Activated T-cell treated with anti-CD3 and anti-CD28 coated beads, Interleukin-2, amount 50 U/mL, for 4 hours (primary cell): ENCODE data around the gene LRRC37A3. TPM values are rescaled to one million over a fixed set of nuclear protein-coding genes. Genes with fewer than 3 reads are reported as not detected.
A peak's percentile ranks its signal among the peaks of the same experiment; 100 is the strongest.
"Not testable (repeated sequence)": the region's sequence is repeated elsewhere in the genome, so short reads cannot be mapped to it uniquely, and the experiment has no call there.

ENCODE experiments used
- ATAC-seq, 2 donors: fragments of 200-7000 bp; cut with Tn5 transposase; one replicate each; pipeline ENCODE4 v1.10.0; 2021
- DNase-seq: peaks from one replicate; pipeline ENCODE4 v3.0.0-alpha.2; 2020
- H3K27me3 Mint-ChIP-seq: one replicate; pipeline ENCODE4 v1.8.0; 2021; ENCODE audit warnings: low read depth, mixed read lengths
- H3K36me3 Mint-ChIP-seq: one replicate; pipeline ENCODE4 v1.8.0; 2022; ENCODE audit warnings: mixed read lengths; ENCODE audit not compliant: insufficient read depth
- H3K4me1 Mint-ChIP-seq: one replicate; pipeline ENCODE4 v1.8.0; 2021; ENCODE audit warnings: low read depth, mixed read lengths
- H3K4me3 Mint-ChIP-seq: one replicate; pipeline ENCODE4 v1.8.0; 2021; ENCODE audit warnings: mild to moderate bottlenecking, moderate library complexity, mixed read lengths
- H3K9me3 Mint-ChIP-seq: one replicate; pipeline ENCODE4 v1.8.0; 2021; ENCODE audit warnings: mixed read lengths
- total RNA-seq, 3 donors: library from RNA; stranded (reverse); gene quantifications; one replicate each; pipeline ENCODE4 v1.2.1, GENCODE V29; 2021

LRRC37A3 gene
- total RNA-seq, 3 donors from 2014 or later: 1.9 to 3.0 (median 2.9) TPM

DNA sequence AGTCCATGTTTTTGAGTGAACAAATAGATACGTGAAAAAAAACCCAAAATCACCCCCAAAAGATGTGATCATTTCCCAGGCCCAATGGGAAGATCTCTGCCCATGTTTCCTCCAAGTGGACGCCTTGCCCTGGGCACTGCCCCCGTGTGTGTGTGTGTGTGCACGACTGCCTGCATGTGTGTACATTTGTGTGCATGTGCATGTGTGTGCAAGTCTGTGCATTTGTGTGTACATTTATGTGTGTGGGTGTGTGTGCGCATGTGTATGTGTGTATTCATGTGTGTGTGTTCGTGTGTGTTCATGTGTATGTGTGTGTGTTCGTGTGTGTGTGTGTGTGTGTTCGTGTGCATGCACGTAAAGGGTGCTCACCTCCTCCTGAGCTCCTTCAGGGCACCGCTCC is 16.8 kb upstream of the LRRC37A3 start:
- H3K36me3 Mint-ChIP-seq: no peaks in the 10 kb centered on the region
- no peak overlapping the region for H3K4me3 Mint-ChIP-seq
- H3K4me1 Mint-ChIP-seq: no peaks in the 10 kb centered on the region
- DNase-seq (no peak), ATAC-seq (no peak)
- H3K9me3 Mint-ChIP-seq: no peaks in the 10 kb centered on the region
- H3K27me3 Mint-ChIP-seq: no peaks in the 10 kb centered on the region

DNA sequence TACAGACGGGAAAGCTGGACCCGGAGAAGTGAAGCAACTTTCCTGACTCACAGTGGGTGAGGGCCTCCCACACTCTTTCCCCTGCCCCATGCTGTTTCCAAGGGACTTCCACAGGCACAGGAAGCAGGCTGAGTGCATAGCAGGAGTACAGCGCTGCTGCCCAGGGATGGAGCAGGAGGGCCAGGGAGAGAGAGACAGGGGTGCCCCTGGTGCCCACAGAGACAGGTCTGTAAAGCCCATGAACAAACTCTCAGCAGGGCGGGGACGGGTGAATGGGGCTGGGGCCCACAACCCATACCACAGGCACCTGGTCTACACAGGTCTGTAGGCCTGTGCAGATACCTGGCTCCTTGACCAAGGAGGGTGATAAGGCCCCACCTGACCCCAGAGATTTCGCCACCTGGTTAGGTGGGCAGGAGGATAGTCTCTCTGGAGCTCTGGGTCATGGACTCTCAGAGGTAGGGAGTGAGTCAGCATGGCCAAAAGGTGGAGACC is 15.1 kb upstream of the LRRC37A3 start:
- not testable (repeated sequence) for H3K36me3 Mint-ChIP-seq, ATAC-seq, H3K4me3 Mint-ChIP-seq, DNase-seq, H3K9me3 Mint-ChIP-seq, H3K27me3 Mint-ChIP-seq
- H3K4me1 Mint-ChIP-seq: peaks cover 15% of the 10 kb centered on the region

DNA sequence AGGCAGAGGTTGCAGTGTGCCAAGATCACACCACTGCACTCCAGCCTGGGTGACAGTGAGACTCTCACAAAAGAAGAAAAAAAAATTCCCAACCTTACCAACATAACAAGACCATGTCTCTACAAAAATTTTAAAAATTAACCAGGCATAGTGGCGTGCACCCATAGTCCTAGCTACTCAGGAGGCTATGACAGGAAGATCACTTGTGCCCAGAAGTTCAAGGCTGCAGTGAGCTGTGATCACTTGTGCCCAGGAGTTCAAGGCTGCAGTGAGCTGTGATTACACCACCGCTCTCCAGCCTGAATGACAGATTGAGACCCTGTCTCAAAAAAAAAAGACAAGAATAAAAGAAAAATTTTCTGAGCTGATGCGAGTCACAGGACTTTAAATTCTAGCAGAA is 13.6 kb upstream of the LRRC37A3 start:
- H3K36me3 Mint-ChIP-seq, H3K4me3 Mint-ChIP-seq, DNase-seq, H3K9me3 Mint-ChIP-seq, H3K27me3 Mint-ChIP-seq, ATAC-seq: not testable (repeated sequence)
- peaks cover 20% of the 10 kb centered on the region for H3K4me1 Mint-ChIP-seq

DNA sequence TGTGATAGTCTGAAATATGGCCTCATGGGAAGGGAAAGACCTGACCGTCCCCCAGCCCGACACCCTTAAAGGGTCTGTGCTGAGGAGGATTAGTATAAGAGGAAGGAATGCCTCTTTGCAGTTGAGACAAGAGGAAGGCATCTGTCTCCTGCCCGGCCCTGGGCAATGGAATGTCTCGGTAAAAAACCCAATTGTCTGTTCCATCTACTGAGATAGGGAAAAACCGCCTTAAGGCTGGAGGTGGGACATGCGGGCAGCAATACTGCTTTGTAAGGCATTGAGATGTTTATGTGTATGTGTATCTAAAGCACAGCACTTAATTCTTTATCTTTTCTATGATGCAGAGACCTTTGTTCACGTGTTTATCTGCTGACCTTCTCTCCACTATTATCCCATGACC is 11.1 kb upstream of the LRRC37A3 start:
- not testable (repeated sequence) for ATAC-seq

DNA sequence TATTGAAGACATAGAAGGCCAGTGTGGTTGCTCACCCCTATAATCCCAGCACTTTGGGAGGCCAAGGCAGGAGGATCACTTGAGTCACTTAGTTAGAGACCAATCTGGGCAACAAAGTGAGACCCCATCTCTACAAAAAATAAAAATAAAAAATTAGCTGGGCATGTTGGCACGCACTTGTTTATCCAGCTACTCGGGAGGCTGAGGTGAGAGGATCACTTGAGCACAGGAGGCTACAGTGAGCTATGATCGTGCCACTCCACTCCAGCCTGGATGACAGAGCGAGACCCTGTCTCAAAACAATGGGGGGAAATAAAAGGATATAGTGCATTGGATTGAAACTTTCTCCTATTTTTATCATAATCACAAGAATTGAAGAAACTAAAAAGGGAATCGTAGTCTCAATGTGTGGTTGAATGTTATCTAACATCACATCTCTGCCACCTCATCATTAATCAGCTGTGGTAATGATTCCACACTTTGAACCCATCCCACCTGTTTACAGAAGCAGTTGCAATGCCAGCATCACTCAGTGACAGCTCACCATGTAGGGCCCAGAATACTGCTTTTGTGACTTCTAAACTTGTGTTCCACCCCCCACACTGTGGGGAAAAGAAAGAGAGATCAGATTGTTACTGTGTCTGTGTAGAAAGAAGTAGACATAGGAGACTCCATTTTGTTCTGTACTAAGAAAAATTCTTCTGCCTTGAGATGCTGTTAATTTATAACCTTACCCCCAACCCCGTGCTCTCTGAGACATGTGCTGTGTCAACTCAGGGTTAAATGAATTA is 10.3 kb upstream of the LRRC37A3 start:
- not testable (repeated sequence) for H3K36me3 Mint-ChIP-seq, H3K9me3 Mint-ChIP-seq, H3K27me3 Mint-ChIP-seq, H3K4me3 Mint-ChIP-seq
- H3K4me1 Mint-ChIP-seq: peaks cover 28% of the 10 kb centered on the region
- ATAC-seq: peak; percentile 98 to 99
- peak; percentile 36 for DNase-seq

More for the DNA sequence above, 11.1 kb upstream of the LRRC37A3 start:
- H3K27me3 Mint-ChIP-seq, H3K36me3 Mint-ChIP-seq, H3K9me3 Mint-ChIP-seq, DNase-seq, H3K4me3 Mint-ChIP-seq: not testable (repeated sequence)
- peaks cover 28% of the 10 kb centered on the region for H3K4me1 Mint-ChIP-seq

DNA sequence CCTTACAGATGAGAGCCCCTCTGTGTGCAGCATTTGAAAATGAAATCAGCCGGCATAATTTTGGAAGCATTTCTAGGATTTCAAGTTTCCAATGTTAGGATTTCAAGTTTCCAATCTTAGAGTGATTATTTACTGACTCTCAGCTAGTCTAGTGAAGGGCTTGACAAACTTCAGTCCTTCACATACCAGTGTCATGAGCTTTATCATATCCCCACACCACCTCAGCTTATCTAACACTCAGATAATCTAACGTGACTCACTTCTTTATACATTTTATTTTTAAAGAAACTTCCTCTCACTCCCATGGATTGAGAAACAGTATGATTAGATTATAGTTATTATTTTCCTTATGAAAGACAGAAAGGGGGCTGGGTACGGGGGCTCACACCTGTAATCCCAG is 9.4 kb upstream of the LRRC37A3 start:
- not testable (repeated sequence) for H3K27me3 Mint-ChIP-seq, ATAC-seq, DNase-seq

DNA sequence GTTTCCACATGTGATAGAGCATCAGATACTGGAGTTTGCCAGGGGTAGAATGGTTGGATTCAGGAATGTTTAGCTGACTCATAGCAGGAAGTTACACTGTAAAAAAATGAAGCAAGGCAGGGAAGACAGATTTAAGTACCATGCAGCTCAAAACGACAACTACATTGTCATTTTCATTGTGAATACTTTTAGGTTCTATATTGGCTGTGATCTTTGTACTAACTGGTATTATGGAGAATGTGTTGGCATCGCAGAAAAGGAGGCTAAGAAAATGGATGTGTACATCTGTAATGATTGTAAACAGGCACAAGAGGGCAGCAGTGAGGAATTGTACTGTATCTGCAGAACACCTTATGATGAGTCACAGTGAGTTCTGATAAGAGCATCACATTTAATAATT is 8.2 kb upstream of the LRRC37A3 start:
- not testable (repeated sequence) for H3K36me3 Mint-ChIP-seq, H3K4me3 Mint-ChIP-seq
- peaks cover 28% of the 10 kb centered on the region for H3K4me1 Mint-ChIP-seq

More for the DNA sequence above, 9.4 kb upstream of the LRRC37A3 start:
- H3K9me3 Mint-ChIP-seq, H3K4me3 Mint-ChIP-seq, H3K36me3 Mint-ChIP-seq: not testable (repeated sequence)
- peaks cover 28% of the 10 kb centered on the region for H3K4me1 Mint-ChIP-seq

DNA sequence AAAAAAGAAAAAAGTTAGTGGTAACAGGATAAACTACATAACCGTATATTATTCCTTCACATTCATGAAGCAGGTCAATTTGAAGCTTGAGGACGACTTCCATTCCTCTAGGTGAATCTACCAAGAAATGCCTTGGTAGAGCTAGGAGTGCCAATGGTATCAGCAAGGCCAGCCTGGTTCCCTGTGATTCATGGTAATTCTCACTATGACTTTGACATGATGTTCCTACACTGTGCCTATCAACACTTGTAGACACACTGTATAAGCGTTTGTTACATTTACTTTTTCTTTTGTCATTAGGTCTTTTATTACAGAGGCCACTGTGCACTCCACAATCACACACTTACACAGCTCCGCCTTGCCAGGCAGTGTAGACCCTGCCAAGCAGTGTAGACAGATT is 7.2 kb upstream of the LRRC37A3 start:
- not testable (repeated sequence) for H3K36me3 Mint-ChIP-seq, H3K4me3 Mint-ChIP-seq, H3K27me3 Mint-ChIP-seq, H3K9me3 Mint-ChIP-seq, DNase-seq, ATAC-seq
- H3K4me1 Mint-ChIP-seq: peaks cover 28% of the 10 kb centered on the region

More for the DNA sequence above, 8.2 kb upstream of the LRRC37A3 start:
- H3K9me3 Mint-ChIP-seq, H3K27me3 Mint-ChIP-seq: not testable (repeated sequence)
- DNase-seq (peak; percentile 60), ATAC-seq (peak; percentile 44 to 58)

DNA sequence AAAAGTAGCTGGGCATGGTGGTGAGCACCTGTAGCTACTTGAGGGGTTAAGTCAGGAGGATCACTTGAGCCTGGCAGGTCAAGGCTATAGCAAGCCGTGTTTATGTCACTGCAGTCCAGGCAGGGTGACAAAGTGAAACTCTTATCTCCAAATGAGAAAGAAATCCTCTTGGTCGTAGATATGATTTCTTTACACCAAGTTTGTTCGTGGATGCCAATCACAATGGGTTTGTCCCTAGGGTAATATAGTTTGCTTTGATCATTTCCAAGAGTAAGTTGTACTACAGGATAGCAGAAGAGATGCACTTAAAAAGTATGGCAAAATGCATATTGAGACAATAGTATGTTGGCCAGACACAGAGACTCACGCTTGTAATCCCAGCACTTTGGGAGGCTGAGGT is 6.0 kb upstream of the LRRC37A3 start:
- H3K27me3 Mint-ChIP-seq, H3K4me3 Mint-ChIP-seq, H3K9me3 Mint-ChIP-seq, DNase-seq, H3K36me3 Mint-ChIP-seq, ATAC-seq: not testable (repeated sequence)
- H3K4me1 Mint-ChIP-seq: peaks cover 21% of the 10 kb centered on the region

DNA sequence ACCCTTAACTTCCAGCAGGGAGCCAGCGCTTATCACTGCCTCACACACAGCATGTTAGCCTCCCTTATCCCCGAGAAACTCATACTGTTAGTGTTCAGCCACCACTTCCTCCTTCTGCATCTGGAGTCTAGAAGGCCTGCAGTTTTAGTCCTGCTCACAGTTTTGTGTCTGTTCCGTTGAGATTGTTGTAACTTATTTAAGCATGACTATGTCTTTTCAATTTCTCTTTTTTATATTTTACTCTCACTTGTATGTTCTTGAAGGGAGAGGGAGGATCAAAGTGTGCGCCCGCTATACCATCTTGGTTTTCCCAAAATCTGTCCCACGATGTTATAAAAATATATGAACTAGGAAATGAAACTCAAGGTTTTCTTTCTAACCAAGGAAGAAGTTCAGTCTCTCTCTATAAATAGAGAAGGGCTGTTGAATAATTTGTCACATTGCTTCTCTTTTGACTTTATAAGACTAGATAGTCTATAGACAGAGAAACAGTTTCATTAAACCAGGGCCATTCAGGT is 3.8 kb upstream of the LRRC37A3 start:
- H3K4me3 Mint-ChIP-seq, H3K36me3 Mint-ChIP-seq, DNase-seq, H3K9me3 Mint-ChIP-seq, ATAC-seq, H3K27me3 Mint-ChIP-seq: not testable (repeated sequence)
- H3K4me1 Mint-ChIP-seq: peaks cover 14% of the 10 kb centered on the region

DNA sequence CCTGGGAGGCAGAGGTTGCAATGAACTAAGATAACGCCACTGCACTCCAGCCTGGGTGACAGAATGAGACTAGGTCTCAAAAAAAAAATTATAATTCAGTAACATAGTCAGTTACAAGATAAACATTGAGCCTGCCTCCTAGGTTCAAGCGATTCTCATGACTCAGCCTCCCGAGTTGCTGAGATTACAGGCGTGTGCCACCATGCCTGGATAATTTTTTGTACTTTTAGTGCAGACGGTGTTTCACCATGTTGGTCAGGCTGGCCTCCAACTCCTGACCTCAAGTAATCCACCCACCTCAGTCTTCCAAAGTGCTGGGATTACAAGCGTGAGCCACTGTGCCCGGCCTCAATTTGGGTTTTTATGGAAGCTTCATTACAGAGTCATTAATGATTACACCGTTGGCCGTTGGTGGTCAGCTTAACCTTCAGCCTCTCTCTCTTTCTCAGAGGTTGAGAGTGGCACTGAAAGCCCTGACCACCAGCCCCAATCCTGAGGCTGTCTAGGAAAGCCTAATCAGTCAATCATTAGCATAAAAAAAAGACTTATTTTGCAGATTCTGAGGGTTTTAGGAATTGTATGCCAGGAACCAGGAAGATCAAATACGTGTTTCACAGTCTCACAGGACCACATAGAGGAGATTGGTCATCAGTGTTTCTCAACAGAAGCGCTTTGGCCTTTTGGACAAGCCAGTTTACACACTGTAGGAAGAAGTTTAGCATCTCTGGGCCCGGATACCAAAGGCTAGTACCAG is 1.3 kb upstream of the LRRC37A3 start:
- Mint-ChIP-seq H3K9me3 (no peaks in the 10 kb centered on the region), H3K4me3 (peak overlapping the region; percentile 86), H3K4me1 (peaks cover 6% of the 10 kb centered on the region), H3K36me3 (no peaks in the 10 kb centered on the region), H3K27me3 (no peaks in the 10 kb centered on the region)
- no peak for ATAC-seq
- DNase-seq: no peak

DNA sequence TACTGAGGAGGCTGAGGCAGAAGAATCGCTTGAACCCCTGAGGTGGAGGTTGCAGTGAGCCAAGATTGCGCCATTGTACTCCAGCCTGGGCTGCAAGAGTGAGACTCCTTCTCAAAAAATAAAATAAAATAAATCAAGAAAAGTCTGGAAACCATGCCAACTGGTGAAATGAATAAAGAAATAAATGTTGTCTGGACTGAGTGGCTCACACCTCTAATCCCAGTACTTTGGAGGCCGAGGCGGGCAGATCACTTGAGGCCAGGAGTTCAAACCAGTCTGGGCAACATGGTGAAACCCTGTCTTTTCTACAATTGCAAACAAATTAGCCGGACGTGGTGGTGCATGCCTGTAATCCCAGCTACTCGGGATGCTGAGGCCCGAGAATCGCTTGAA is 744 bp upstream of the LRRC37A3 start:
- H3K36me3 Mint-ChIP-seq: peaks cover 2% of the 10 kb centered on the region
- H3K4me1 Mint-ChIP-seq: peaks cover 8% of the 10 kb centered on the region
- H3K9me3 Mint-ChIP-seq: no peaks in the 10 kb centered on the region
- no peak for ATAC-seq
- H3K27me3 Mint-ChIP-seq: no peaks in the 10 kb centered on the region
- DNase-seq: no peak
- H3K4me3 Mint-ChIP-seq: peak overlapping the region; percentile 86

DNA sequence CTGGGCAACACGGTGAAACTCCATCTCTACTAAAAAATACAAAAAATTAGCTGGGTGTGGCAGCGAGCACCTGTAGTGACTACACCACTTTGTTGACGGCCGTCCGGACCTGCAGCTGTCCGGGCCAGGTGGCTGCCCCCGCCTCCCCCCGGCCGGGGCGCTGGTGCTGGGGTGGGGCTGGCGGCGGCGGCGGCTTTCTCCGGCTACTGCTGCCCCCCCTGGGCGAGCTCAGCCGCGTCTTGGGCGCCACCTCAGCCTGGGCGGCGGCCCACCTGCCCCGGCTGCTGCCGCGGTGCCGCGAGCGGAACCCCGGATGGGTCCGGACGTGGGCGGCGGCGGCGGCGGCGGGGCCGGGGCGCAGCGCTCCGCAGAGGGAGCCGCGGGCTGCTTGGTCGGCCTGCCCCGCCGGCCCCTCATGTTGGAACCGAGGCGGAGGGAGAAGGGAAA is 413 bp downstream of the LRRC37A3 start:
- H3K36me3 Mint-ChIP-seq, H3K4me1 Mint-ChIP-seq, H3K27me3 Mint-ChIP-seq, H3K9me3 Mint-ChIP-seq: not testable (repeated sequence)
- ATAC-seq: peak; percentile 60 to 64
- DNase-seq: peak; percentile 33
- peak overlapping the region; percentile 86 for H3K4me3 Mint-ChIP-seq

DNA sequence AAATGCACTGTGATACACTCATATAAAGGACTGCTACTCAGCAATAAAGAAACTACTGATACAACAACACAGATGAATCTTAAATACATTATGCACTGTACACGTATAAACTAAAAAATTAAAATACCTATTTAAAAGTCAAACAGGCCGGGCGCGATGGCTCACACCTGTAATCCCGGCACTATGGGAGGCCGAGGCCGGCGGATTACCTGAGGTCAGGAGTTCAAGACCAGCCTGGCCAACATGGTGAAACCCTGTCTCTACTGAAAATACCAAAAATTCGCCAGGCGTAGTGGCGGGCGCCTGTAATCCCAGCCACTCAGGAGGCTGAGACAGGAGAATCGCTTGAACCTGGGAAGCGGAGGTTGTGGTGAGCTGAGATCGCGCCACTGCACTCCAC is 1.7 kb downstream of the LRRC37A3 start:
- not testable (repeated sequence) for H3K4me1 Mint-ChIP-seq, H3K27me3 Mint-ChIP-seq, ATAC-seq, H3K36me3 Mint-ChIP-seq, H3K9me3 Mint-ChIP-seq, H3K4me3 Mint-ChIP-seq, DNase-seq
